ACHN (cell line): ENCODE data around the gene PROSER2.

Source experiments
- DNase-seq: peaks from one replicate; pipeline ENCODE4 v3.0.0-alpha.2; 2015
- in situ Hi-C: cut with HindIII; loops from 2 replicates; pipeline ENCODE4 v1.10.0; 2017; ENCODE audit warnings: low sequenced_read_pairs, low pct_ligation_motif_present, low pct_unique_long_range_greater_than_20kb

The PROSER2 gene

DNA sequence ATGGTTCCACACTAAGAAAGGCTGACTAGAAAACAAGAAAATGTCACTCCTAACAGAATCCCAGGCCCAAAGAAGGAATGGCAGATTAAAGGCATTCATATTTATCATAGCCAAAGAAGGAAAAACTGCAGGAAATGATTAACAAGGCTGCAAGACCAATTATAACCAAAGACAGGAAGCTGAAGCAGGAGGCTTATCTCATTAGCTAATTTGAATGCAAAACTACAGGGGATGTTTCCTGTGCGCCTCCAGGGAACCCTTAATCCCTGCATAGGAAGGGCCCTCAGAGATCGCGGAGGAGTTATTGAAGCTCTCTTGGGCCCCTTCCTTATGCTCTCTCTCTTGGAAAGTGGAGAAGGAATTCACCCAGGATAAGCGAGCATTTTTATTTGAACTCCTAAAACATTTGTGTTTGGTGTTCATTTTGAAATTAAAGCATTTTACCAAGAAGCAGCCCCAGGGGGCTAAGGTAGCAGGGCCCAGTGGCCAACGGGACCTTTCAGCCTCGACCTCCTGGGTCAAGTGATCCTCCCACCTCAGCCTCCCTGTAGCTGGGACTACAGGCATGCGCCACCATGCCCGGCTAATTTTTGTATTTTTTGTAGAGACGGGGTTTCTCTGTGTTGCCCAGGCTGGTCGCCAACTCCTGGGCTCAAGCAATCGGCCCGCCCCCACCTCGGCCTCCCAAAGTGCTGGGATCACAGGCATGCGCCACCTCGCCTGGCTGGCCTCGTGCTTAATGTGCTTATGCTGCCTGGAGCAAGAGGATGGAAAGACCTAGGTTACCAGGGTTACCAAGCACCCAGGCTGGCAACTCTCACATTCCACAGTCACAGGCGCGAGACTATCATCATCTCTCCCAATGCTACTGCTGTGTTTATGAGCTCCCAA lies 24.1 kb upstream of the PROSER2 start:
- in situ Hi-C loops = no loop called here
- no peak for DNase-seq

DNA sequence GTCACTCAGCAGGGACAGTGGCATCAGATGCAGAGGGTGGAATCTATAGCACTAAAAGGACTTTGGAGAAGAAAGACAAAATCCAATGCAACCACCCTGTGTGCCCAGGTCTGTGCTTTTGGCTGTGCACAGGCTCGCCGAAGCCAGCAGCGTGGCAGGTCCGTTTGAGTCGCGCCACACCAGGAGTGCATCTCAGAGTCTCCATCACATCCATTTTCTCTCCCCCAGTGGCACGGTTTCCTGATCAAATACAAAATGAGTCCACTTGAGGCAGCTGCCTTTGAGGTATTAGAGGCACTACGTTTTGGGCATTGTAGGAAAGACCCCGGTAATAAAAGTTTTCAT lies 23.4 kb upstream of the PROSER2 start:
- no peak for DNase-seq
- in situ Hi-C loops = no loop called here

DNA sequence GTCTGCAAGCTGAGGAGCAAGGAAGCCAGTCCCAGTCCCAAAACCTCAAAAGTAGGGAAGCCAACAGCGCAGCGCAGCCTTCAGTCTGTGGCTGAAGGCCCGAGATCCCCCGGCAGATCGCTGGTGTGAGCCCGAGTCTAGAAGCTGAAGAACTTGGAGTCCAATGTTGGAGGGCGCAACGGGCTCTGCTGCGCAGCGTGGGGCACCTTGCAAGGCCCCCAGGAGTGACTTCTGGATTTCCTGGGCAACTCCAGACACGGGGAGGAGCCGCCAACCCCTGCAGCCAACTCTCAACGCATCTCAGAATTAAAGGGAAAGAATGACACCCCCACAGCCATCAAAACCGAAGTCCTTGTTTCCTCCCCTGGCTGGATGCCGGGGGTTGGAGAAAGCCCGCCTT lies 18.8 kb upstream of the PROSER2 start:
- no peak for DNase-seq
- in situ Hi-C loops = no loop called here

DNA sequence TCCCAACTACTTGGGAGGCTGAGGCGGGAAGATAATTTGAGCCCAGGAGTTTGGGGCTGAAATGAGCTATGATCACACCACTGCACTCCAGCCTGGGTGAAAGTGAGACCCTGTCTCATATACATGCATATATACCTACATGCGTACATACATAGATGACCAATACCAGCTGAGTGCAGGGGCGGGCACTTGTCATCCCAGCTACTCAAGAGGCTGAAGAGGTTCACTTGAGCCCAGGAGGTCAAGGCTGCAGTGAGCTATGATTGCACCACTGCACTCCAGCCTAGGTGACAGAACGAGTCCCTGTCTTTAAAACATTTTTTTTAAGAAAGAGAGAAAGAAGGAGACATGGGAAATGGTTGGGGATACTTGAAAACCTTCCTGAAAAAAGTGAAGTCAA lies 17.4 kb upstream of the PROSER2 start:
- in situ Hi-C loops = no loop called here
- DNase-seq = no peak

DNA sequence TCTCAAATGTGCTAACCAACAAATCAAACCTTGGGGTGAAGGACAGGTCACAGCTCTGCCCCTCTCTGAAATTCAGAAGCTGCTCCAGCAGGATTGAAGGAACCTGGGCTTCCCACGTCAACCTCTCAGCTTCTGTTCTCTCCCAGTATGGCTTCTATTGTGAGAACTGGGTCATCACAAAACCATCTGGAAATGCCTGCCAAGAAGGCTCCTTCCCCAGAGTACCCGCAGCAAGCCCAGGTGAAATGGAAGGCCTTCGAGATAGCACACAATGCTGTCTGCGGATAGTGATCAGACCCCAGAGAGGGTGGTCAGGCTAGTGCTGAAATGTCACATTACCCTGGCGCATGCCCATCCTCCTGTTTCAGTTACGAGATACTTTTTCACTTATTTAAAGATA lies 16.4 kb upstream of the PROSER2 start:
- DNase-seq = no peak
- in situ Hi-C loops = no loop called here

DNA sequence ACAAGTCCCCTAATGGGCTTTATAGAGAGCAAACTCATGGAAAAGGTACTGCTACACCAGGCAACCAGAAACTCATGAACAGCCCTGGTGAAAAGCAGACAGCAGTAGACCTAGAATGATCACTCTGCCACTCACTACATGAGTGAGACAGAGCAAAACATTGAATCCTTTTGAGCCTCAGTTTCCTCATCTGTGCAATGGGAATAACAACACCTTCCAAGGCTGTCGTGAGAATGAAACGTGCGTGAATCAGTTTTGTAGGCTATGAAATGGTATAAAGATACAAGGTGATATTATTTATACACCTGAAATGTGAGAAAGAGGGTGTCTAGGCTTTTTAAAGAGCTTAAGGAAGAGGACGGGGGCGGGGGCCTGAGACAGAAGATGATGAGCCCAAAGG lies 14.3 kb upstream of the PROSER2 start:
- in situ Hi-C loops = no loop called here
- DNase-seq = no peak

DNA sequence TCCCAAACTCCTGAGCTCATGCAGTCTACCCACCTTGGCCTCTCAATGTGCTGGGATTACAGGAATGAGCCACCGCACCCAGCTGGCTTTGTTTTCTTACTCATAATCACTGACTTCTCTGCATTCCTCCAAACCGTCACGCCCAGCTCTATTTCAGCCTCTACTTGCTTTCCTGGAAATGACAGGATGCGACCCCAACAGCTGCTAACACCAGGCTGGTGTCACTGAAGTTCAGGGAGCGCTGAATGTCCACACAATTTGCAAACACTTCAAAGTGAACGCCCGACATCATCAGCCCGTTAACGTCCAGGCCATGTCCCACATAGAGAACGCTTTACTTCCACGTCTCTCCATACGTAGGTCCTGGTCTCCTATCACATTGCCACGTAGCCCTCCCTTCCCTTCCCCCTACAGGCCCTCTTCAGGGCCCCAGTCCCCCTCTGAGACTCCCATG lies 12.8 kb upstream of the PROSER2 start:
- in situ Hi-C loops = no loop called here
- no peak for DNase-seq

DNA sequence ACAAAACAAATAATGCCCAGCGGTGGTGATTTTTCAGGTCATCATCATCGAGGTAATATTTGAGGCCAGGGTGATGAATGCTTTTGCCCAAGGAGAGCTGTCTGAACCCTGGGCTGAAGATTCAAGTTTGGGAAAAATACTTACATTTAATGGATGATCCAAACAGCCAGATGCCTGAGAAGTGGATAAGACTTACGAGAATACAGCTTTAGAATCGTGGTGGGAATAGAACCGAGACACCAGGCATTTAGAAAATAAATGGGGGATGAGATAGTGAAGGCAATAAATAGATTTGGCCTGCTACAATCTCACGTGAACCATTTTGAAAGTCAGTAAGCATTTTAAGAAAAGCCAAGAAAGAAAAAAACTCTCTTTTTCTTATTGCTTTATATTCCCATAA lies 12.2 kb upstream of the PROSER2 start:
- in situ Hi-C loops = no loop called here
- DNase-seq = no peak

DNA sequence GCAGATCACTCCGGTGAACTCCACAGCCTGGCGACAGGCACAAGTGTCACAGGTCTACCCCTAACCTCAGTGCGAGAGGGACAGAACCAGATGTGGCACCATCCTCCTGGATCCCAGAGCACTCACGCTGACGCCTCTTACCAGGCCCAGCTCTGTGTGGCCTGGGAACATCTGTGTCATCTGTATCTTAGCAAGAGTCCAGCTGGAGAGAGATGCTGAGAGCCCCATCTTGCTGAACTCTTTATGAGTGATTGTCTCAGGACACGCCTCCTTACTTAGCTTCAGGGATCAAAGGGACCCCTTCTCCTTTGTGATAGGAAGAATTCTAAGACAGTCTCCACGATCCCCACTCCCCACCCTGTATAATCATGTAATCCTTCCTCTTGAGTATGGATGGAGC lies 10.0 kb upstream of the PROSER2 start:
- no peak for DNase-seq
- in situ Hi-C loops = no loop called here

DNA sequence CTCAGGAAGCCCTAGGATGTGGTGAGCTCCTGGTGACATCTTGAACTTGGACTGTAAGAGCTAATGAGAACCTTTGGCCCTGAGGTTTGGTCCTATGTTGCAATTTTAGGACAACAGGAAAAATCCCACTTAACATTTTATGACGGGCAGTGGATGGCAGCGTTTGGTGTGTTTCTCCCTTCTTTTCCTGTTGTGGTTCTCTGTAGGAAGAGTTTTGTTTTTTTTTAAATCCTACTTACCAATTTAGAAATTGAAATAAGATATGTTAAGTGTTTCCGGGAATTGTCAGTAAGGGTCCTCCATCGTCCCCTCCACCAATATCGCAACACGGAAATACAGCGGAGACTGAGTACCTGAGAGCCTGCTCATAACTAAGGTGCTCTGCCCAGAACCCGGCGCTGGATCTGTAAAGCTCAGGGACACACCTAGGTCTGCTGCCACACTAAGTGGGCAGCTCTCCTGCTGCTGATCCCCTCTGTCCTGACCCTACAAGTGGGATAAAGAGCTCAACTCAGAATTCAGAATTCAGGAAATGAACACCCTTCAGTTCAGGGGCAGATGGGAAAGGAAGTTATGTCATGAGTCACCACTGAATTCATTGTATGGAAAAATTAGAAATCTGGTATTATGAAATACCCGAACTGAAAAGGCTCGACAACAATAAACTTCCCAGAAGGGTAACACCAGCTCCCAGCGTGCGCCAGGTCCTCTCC lies 9.1 kb upstream of the PROSER2 start:
- in situ Hi-C loops = no loop called here
- DNase-seq = no peak

DNA sequence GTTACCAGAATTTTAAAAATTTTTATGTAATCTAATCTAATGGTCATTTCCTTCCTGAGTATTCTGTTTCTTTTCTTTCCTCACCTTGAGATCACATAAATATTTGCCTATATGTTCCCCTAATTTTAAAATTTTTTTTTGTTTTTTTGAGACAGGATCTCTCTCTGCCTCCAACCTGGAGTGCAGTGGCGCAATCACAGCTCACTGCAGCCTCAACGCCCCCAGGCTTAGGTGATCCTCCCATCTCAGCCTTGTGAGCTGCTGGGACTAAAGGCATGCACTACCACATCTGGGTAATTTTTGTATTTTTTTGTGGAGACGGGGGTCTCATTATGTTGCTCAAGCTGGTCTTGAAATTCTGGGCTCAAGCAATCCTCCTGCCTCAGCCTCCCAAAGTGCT lies 4.1 kb upstream of the PROSER2 start:
- DNase-seq = no peak
- in situ Hi-C loops = no loop called here

DNA sequence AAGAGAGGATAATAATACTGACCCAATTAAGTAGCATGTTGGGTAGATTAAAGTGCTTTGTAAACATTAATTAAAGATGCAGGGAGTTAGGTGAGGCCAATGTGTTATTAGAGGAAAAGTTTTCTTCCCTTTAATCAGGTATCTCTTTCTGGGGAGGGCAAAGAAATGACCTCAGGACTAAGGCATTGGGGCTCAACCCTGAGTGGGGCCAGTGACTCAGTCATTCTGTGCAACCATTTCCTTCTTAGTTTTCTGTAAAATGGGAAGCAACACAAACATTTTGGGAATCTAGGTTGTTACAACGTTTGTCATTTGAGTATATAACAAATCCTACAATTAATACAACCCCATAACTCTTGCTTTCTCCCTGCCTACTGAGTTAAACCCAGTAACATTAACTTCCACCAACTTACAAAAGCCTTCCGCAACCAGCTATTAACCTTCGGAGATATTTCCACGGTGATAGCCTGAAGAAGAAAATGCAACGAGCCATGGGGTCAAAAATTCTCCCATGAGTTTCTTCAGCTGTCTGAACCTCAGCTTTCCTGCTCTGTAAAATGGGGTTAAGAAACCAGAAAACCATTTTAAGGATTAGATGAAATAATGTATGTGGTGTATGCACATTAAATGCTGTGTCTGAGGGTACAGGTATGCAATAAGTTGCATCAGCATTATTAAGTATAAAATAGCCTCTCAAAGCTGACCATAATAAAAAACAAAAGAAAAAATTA lies 965 bp upstream of the PROSER2 start:
- peak; percentile 15 for DNase-seq
- in situ Hi-C loops = no loop called here

DNA sequence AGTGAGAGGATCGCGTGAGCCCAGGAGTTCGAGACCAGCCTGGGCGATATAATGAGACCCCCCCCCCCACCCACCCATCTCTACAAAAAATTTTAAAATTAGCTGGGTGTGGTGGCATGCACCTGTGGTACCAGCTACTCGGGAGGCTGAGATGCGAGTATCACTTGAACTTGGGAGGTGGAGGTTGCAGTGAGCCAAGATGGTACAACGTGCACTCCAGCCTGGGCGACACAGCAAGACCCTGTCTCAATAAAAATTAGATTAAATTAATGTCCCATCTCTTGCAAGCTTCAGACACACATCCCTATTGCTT lies 391 bp upstream of the PROSER2 start:
- in situ Hi-C loops = no loop called here
- DNase-seq = no peak

DNA sequence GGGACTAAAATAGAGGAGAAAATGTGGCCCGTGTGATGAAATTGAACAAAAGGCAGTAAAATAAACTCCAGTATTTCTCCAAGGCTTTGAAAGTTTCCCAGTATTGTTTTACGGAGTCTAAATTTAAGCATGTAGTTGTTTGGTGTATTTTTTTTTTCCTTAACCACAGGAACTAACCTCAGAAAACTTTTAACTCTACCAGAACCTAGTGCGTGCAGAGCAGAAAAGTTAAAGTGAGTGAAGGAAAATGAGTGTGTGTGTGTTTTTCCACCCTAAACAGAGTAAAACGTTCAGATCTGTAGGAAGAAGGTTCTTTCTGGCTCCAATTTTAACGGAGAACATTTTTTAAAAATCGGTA lies 812 bp downstream of the PROSER2 start:
- no peak for DNase-seq
- in situ Hi-C loops = no loop called here

DNA sequence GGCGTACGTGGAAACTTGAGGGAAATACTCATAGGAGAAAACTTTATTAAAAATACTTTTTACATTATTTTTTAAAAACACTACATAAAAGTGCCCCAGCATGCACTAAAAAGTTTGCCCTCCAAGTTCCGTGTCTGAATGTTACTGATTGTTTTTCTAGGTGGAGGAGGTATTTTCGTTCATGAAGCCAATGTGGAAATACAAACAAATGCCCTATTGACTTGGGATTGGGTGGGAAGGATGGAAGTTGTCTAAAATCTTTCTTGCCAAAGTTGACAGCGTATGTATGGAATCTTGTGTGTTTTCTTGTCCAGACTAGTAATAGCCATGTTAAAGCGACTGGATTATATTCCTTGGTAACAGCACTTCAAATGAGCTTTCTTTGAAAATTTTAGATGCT lies 1.2 kb downstream of the PROSER2 start:
- no peak for DNase-seq
- in situ Hi-C loops = no loop called here

DNA sequence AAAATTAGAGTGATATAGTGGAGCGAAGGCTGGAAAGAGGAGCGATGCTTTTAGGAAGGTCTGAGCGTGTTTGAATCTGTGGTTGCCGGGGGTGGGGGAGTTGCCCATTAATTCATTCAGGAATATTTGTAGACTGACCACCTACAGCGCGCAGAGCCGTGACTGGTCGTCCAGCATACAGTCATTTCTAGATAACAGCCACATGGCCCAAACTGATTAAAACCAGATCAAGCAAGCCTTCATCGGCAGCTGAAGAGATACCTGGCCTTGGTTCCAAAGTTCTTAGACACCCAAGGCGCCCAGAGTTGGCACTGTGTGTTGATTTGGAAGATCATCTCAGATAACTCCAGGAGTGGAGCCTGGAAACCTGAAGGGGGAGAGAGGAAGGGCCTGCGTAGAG lies 1.7 kb downstream of the PROSER2 start:
- in situ Hi-C loops = no loop called here
- no peak for DNase-seq

DNA sequence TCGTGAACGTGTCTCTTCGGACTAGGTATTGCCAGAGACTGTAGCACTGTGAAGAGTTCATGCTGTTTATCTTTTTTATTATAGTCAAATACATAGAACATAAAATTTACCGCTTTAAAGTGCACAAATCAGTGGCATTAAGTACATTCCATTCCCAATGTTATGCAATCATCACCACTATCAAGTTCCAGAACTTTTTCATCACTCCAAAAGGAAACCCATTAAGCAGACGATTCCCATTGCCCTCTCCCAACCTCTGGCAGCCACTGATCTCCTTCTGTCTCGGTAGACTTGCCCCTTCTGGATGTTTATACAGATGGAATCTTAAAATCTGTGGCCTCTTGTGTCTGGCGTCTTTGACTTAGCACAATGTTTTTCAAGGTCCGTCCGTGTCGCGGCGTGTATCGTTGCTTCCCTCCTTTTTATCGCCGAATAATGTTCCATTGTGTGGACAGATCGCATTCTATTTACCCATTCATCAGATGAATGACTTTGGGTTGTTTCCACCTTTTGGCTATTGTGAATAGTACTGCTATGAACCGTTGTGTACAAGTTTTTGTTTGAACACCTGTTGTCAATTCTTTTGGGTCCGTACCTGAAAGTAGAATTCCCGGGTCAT lies 2.7 kb downstream of the PROSER2 start:
- in situ Hi-C loops = no loop called here

DNA sequence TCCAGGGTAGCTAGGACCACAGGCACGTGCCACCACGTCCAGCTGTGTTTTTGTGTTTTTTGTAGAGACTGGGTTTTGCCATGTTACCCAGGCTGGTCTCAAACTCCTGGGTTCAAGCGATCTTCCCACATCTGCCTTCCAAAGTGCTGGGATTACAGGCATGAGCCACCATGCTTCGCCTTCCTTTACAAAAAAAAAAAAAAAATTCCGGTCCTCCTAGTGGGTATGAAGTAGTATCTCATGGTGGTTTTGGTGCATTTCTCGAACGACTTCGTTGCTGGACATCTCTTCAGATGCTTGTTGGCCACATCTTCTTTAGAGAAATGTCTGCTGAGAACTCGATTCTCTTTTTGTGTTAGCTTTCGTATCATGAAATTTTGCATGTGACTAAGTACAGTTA lies 3.9 kb downstream of the PROSER2 start:
- DNase-seq = no peak
- in situ Hi-C loops = no loop called here

More for the DNA sequence above, 2.7 kb downstream of the PROSER2 start:
- no peak for DNase-seq

DNA sequence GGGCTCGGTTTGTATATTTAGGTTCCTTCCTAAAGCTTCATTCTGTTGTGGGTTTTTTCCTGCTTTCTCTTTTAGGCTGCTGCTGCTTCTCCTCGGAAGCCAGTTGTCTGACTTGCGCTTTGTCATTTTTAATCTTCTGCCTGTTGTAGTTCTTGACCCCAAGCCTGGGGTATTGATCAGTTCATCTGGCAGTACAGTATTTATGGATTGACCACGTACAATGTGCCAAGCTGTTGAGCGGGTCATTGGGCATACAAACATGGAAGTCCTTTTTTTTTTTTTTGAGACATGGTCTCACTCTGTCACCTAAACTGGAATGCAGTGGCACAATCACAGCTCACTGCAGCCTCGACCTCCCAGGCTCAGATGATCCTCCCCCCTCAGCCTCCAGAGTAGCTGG lies 4.3 kb downstream of the PROSER2 start:
- in situ Hi-C loops = no loop called here
- DNase-seq = no peak
